NT2/D1 (cell line): ENCODE results near the gene TMEFF1.

ENCODE experiments used
- DNase-seq: peaks from one replicate; pipeline ENCODE4 v3.0.0-alpha.2; 2011; ENCODE audit warnings: low read depth, low spot score
- H3K27me3 ChIP-seq: 2 replicates; pipeline ENCODE4 v1.6.0; 2011; ENCODE audit warnings: mild to moderate bottlenecking; ENCODE audit not compliant: insufficient read length, insufficient read depth
- H3K36me3 ChIP-seq: 2 replicates; pipeline ENCODE4 v1.6.1; 2011; ENCODE audit warnings: mild to moderate bottlenecking, low read length, mixed read lengths; ENCODE audit not compliant: insufficient read depth, insufficient read length
- H3K4me1 ChIP-seq: 2 replicates; pipeline ENCODE4 v1.5.1; 2011; ENCODE audit not compliant: insufficient read depth, insufficient read length
- H3K4me3 ChIP-seq: 2 replicates; pipeline ENCODE4 v1.5.1; 2011; ENCODE audit warnings: low read depth; ENCODE audit not compliant: insufficient read length
- H3K9ac ChIP-seq: 2 replicates; pipeline ENCODE4 v1.6.0; 2011; ENCODE audit warnings: low read depth; ENCODE audit not compliant: insufficient read length
- H3K9me3 ChIP-seq: 2 replicates; pipeline ENCODE4 v1.5.1; 2011; ENCODE audit warnings: mild to moderate bottlenecking, low read length; ENCODE audit not compliant: insufficient read depth
- SUZ12 ChIP-seq: IDR thresholded peaks from 2 replicates; pipeline ENCODE4 v1.6.1; 2011; ENCODE audit not compliant: insufficient read length, insufficient read depth; ENCODE audit errors: extremely low read depth
- YY1 ChIP-seq: IDR thresholded peaks from 2 replicates; pipeline ENCODE4 v1.6.1; 2011; ENCODE audit not compliant: insufficient read length, insufficient read depth
- ZNF274 ChIP-seq: IDR thresholded peaks from 2 replicates; pipeline ENCODE4 v1.6.1; 2011; ENCODE audit warnings: mild to moderate bottlenecking, low read depth, low read length

TMEFF1 gene

DNA sequence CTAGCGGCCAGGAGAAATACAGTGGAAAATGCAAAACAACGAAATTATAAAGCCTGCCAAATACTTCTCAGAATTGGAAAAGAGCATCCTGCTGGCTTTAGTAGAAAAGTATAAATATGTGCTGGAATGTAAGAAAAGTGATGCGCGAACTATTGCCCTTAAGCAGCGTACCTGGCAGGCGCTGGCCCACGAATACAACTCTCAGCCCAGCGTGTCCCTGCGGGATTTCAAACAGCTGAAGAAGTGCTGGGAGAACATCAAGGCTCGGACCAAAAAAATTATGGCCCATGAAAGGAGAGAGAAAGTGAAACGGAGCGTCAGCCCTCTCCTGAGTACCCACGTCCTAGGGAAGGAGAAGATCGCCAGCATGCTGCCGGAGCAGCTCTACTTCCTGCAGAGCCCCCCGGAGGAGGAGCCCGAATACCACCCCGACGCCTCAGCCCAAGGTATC lies 31.0 kb upstream of the TMEFF1 start:
- H3K4me3 ChIP-seq: no peak overlapping the region
- peaks cover 37% of the 10 kb centered on the region for H3K36me3 ChIP-seq
- H3K9ac ChIP-seq: no peak overlapping the region
- TF ChIP-seq ZNF274 (no peak), YY1 (no peak), SUZ12 (no peak)
- DNase-seq: no peak
- H3K9me3 ChIP-seq: no peaks in the 10 kb centered on the region
- H3K4me1 ChIP-seq: no peaks in the 10 kb centered on the region
- H3K27me3 ChIP-seq: no peaks in the 10 kb centered on the region

- Histone ChIP-seq H3K36me3 (peaks cover 42% of the 10 kb centered on the region), H3K4me3 (no peak overlapping the region), H3K9ac (no peak overlapping the region), H3K9me3 (no peaks in the 10 kb centered on the region), H3K4me1 (no peaks in the 10 kb centered on the region), H3K27me3 (no peaks in the 10 kb centered on the region)
- no peak for TF ChIP-seq YY1
- no peak for TF ChIP-seq ZNF274
- no peak for TF ChIP-seq SUZ12
- DNase-seq: no peak
Measured at GRCh38 chr9:100443781-100444768, 28.9 kb upstream of the TMEFF1 start.

- TF ChIP-seq SUZ12: no peak
- no peak for TF ChIP-seq YY1
- no peak for TF ChIP-seq ZNF274
- H3K27me3 ChIP-seq: no peaks in the 10 kb centered on the region
- H3K36me3 ChIP-seq: peaks cover 54% of the 10 kb centered on the region
- H3K9ac ChIP-seq: no peak overlapping the region
- H3K9me3 ChIP-seq: no peaks in the 10 kb centered on the region
- H3K4me1 ChIP-seq: no peaks in the 10 kb centered on the region
- no peak for DNase-seq
- no peak overlapping the region for H3K4me3 ChIP-seq
Measured at GRCh38 chr9:100445161-100445902, 27.6 kb upstream of the TMEFF1 start.

DNA sequence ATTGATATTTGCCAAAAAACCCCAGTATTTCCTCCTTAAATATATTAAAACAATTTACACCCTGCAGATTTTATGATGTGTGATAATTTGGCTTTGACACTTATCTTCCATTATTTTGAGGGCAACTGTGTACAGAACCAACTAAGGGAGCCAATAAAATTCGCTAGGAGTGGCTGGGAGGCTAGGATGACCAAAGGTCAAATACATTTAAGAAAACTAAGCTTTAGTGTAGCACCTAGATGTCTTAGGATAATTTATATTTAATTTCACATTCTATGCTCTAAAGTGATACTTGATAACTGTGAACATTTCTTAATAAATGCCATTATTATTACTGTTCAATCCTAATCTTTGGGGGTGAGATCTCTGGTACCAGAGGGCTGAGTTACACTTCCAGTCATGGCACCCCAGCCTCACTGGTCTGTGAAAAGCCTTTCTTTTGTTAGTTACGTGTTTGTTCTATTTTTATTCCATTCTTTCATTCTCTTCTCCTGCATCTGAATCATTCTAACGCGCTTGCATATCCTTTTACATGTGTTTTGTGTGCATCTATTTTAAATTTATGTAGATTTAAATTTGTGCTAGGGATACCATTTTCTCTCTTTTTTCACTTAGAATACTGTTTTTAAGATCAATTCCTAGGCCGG lies 26.9 kb upstream of the TMEFF1 start:
- DNase-seq: no peak
- no peak overlapping the region for H3K9ac ChIP-seq
- no peaks in the 10 kb centered on the region for H3K27me3 ChIP-seq
- no peaks in the 10 kb centered on the region for H3K9me3 ChIP-seq
- TF ChIP-seq ZNF274 (no peak), SUZ12 (no peak), YY1 (no peak)
- no peak overlapping the region for H3K4me3 ChIP-seq
- H3K36me3 ChIP-seq: peaks cover 61% of the 10 kb centered on the region
- H3K4me1 ChIP-seq: no peaks in the 10 kb centered on the region

GRCh38 chr9:100447041-100447440 lies 25.9 kb upstream of the TMEFF1 start:
- TF ChIP-seq ZNF274: no peak
- no peak for TF ChIP-seq SUZ12
- no peak for TF ChIP-seq YY1
- Histone ChIP-seq H3K27me3 (no peaks in the 10 kb centered on the region), H3K36me3 (peaks cover 65% of the 10 kb centered on the region), H3K9me3 (no peaks in the 10 kb centered on the region), H3K4me3 (no peak overlapping the region), H3K9ac (no peak overlapping the region), H3K4me1 (no peaks in the 10 kb centered on the region)
- DNase-seq: no peak

DNA sequence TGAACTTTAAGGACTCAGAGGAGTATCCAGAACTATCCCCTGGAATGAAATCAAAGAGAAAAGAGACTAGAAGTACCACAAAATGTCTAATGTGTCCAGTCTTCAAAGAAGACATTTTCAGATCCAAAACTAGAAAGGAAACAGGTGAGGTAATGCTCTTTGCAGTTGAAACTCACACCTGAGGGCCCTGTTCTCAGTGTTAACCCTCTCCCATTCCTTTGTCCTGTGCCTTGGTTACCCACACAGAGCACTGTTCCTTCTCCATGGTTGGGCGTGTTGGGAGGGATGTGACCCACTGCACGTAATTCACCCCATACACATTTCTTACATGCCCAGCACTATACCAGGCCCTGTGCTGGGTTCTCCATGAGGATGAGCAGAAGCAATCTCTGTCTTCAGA lies 24.7 kb upstream of the TMEFF1 start:
- Histone ChIP-seq H3K4me1 (no peaks in the 10 kb centered on the region), H3K36me3 (peaks cover 64% of the 10 kb centered on the region), H3K9ac (no peak overlapping the region), H3K27me3 (no peaks in the 10 kb centered on the region), H3K4me3 (no peak overlapping the region), H3K9me3 (no peaks in the 10 kb centered on the region)
- DNase-seq: no peak
- no peak for TF ChIP-seq SUZ12
- TF ChIP-seq YY1: no peak
- no peak for TF ChIP-seq ZNF274
